MM.1S (cell line): Measurements from ENCODE around the gene KRT12.

Experiments
- DNase-seq: peaks from one replicate; pipeline ENCODE4 v3.0.0-alpha.2; 2015
- H2AFZ ChIP-seq: fragments of 300-600 bp; sonication (generic); 2 replicates; pipeline ENCODE4 v1.6.0; 2016; ENCODE audit warnings: antibody characterized with exemption, low read length
- H3F3A ChIP-seq: fragments of 300-600 bp; sonication (generic); 2 replicates; pipeline ENCODE4 v1.6.1; 2016; ENCODE audit warnings: mild to moderate bottlenecking, antibody characterized with exemption, low read length, moderate library complexity, mixed read lengths; ENCODE audit not compliant: insufficient read depth
- H3K27ac ChIP-seq: fragments of 300-600 bp; sonication (generic); 2 replicates; pipeline ENCODE4 v1.5.1; 2016; ENCODE audit warnings: mild to moderate bottlenecking, low read length
- H3K27me3 ChIP-seq: fragments of 300-600 bp; sonication (generic); replicated peaks from 2 replicates; pipeline ENCODE4 v1.6.0; 2016; ENCODE audit warnings: low read length; ENCODE audit not compliant: insufficient read depth
- H3K36me3 ChIP-seq: fragments of 300-600 bp; sonication (generic); replicated peaks from 2 replicates; pipeline ENCODE4 v1.6.1; 2016; ENCODE audit warnings: mild to moderate bottlenecking, low read length, mixed read lengths; ENCODE audit not compliant: insufficient read depth
- H3K4me1 ChIP-seq: fragments of 300-600 bp; sonication (generic); 2 replicates; pipeline ENCODE4 v1.6.1; 2016; ENCODE audit warnings: low read length, mixed read lengths
- H3K4me2 ChIP-seq: fragments of 300-600 bp; sonication (generic); 2 replicates; pipeline ENCODE4 v1.6.0; 2016; ENCODE audit warnings: low read depth, low read length
- H3K4me3 ChIP-seq: fragments of 300-600 bp; sonication (generic); 2 replicates; pipeline ENCODE4 v1.5.1; 2016; ENCODE audit warnings: low read length, mixed read lengths
- H3K79me2 ChIP-seq: fragments of 300-600 bp; sonication (generic); 2 replicates; pipeline ENCODE4 v1.6.1; 2016; ENCODE audit warnings: mixed run types, low read length, mixed read lengths
- H3K9ac ChIP-seq: fragments of 300-600 bp; sonication (generic); 2 replicates; pipeline ENCODE4 v1.6.1; 2016; ENCODE audit warnings: low read length, mixed read lengths
- H3K9me2 ChIP-seq: fragments of 300-600 bp; sonication (generic); replicated peaks from 2 replicates; pipeline ENCODE4 v1.6.1; 2016; ENCODE audit warnings: mild to moderate bottlenecking, low read length, mixed read lengths; ENCODE audit not compliant: insufficient read depth
- H3K9me3 ChIP-seq: fragments of 300-600 bp; sonication (generic); replicated peaks from 2 replicates; pipeline ENCODE4 v1.6.1; 2016; ENCODE audit warnings: mild to moderate bottlenecking, low read length, mixed read lengths; ENCODE audit not compliant: insufficient read depth
- H4K20me1 ChIP-seq: fragments of 300-600 bp; sonication (generic); 2 replicates; pipeline ENCODE4 v1.6.1; 2016; ENCODE audit warnings: mild to moderate bottlenecking, low read length, moderate library complexity, mixed read lengths; ENCODE audit not compliant: insufficient read depth
- CTCF ChIP-seq: fragments of 300-600 bp; sonication (generic); IDR thresholded peaks from 2 replicates; pipeline ENCODE4 v1.5.1; 2016; ENCODE audit warnings: antibody characterized with exemption, low read length, mixed read lengths
- EZH2 ChIP-seq: fragments of 300-600 bp; sonication (generic); optimal IDR thresholded peaks from 2 replicates; pipeline ENCODE3; 2017; ENCODE audit warnings: low read depth, mild to moderate bottlenecking, antibody characterized with exemption, low read length, mixed read lengths
- EZH2phosphoT487 ChIP-seq: fragments of 300-600 bp; sonication (generic); IDR thresholded peaks from 2 replicates; pipeline ENCODE4 v1.6.1; 2018; ENCODE audit warnings: antibody characterized with exemption, low read length

Gene KRT12

DNA sequence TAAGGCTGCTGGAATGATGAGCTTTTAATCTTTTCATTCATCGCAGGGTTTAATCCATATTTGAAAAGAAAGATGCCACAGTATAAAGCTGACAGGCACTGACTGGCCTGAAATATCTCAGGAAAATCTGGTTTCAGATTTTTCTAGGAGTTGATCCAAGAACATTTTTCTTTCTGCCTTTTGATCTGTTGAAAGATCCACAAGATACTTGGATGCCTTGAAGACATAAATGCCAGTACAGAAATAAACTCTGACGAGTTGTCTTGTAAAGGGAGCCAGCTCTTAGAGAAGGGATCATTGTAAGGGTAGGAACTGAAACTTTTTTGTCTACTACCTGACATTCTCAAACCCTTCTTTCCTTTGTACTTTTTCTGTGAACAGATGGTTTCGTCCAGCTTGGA lies 43.4 kb upstream of the KRT12 start:
- no peak overlapping the region; the same call in 1 of the 2 replicates for H3K9ac ChIP-seq
- no peak overlapping the region for H3K4me2 ChIP-seq
- peak; percentile 18 for DNase-seq
- H3K79me2 ChIP-seq, result no peaks in the 10 kb centered on the region
- H3K36me3 ChIP-seq, result no peaks in the 10 kb centered on the region
- H2AFZ ChIP-seq, result no peak overlapping the region
- no peaks in the 10 kb centered on the region for H3K9me3 ChIP-seq
- H3K9me2 ChIP-seq, result no peaks in the 10 kb centered on the region
- no peaks in the 10 kb centered on the region for H3F3A ChIP-seq
- no peak overlapping the region for H3K4me3 ChIP-seq
- 0 out of 2 replicates have a peak, but pooled peaks cover 4% of the 10 kb centered on the region for H3K4me1 ChIP-seq
- no peaks in the 10 kb centered on the region for H4K20me1 ChIP-seq
- H3K27me3 ChIP-seq, result no peaks in the 10 kb centered on the region
- H3K27ac ChIP-seq, result no peak overlapping the region
- TF ChIP-seq EZH2phosphoT487 (no peak), CTCF (no peak), EZH2 (no peak)

DNA sequence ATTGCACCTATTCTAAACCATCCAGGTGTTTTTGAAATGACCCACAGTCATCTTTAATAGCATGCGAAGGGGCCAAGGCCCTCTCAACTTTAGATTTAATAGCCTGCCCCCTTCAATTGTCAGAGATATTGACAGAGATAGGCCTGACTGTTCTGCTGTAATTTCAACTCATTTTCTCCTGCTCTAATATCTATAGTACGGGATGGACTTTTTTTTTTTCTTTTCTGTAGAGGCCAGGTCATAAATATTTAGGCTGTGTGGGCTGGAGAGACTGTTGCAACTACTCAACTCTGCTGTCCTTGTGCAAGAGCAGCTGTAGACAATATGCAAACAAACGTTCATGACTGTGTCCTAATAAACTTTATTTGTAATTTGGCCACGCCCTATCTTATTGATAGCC lies 42.7 kb upstream of the KRT12 start:
- no peaks in the 10 kb centered on the region for H3K27me3 ChIP-seq
- TF ChIP-seq CTCF, result no peak
- TF ChIP-seq EZH2phosphoT487, result no peak
- no peak for TF ChIP-seq EZH2
- H4K20me1 ChIP-seq, result no peaks in the 10 kb centered on the region
- no peak overlapping the region for H3K4me3 ChIP-seq
- no peak overlapping the region for H3K27ac ChIP-seq
- no peak overlapping the region for H2AFZ ChIP-seq
- no peaks in the 10 kb centered on the region for H3K9me2 ChIP-seq
- H3K9ac ChIP-seq, result no peak overlapping the region
- 0 out of 2 replicates have a peak, but pooled peaks cover 4% of the 10 kb centered on the region for H3K4me1 ChIP-seq
- H3F3A ChIP-seq, result no peaks in the 10 kb centered on the region
- DNase-seq, result no peak
- no peaks in the 10 kb centered on the region for H3K36me3 ChIP-seq
- no peaks in the 10 kb centered on the region for H3K79me2 ChIP-seq
- H3K9me3 ChIP-seq, result no peaks in the 10 kb centered on the region
- H3K4me2 ChIP-seq, result no peak overlapping the region

DNA sequence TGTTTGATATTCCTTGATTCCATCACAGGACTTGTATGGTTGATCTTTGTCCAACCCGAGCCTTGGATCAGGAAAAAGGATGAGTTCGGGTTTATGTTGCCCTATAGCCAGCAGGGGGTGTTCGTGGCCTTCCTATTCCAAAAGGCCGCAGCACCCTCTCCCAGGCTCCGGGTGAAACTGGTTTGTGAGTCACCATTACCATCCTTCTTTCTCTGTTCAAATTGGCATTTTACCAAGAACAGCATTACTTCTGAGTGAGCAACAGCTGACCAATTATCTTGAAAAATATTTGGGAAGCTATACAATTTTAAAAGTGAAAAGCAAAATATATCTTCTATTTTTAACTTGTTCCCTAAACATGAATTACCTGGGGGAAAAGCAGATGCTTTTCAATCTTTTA lies 42.3 kb upstream of the KRT12 start:
- Histone ChIP-seq H2AFZ (no peak overlapping the region), H3K4me3 (no peak overlapping the region), H3K4me2 (no peak overlapping the region), H4K20me1 (no peaks in the 10 kb centered on the region), H3K79me2 (no peaks in the 10 kb centered on the region), H3K27ac (no peak overlapping the region), H3K4me1 (0 out of 2 replicates have a peak, but pooled peaks cover 4% of the 10 kb centered on the region), H3K9me2 (no peaks in the 10 kb centered on the region), H3F3A (no peaks in the 10 kb centered on the region), H3K27me3 (no peaks in the 10 kb centered on the region), H3K9ac (no peak overlapping the region), H3K9me3 (no peaks in the 10 kb centered on the region), H3K36me3 (no peaks in the 10 kb centered on the region)
- no peak for TF ChIP-seq EZH2
- peak; percentile 62 for TF ChIP-seq CTCF
- no peak for TF ChIP-seq EZH2phosphoT487
- DNase-seq, result peak; percentile 67
